IMR-90 (cell line): ENCODE measurements around the gene ATP8B4. TPM values are rescaled to one million over a fixed set of nuclear protein-coding genes. Genes with fewer than 3 reads are reported as not detected.

Source experiments
- ATAC-seq: fragments of 200-7000 bp; cut with Tn5 transposase; 2 replicates; pipeline ENCODE4 v1.9.1; 2020; ENCODE audit warnings: low read depth, mild to moderate bottlenecking, moderate library complexity
- BruUV-seq: library from RNA; stranded (reverse); fragments of 400-500 nt; replicated peaks from 2 replicates; lab custom pipeline; 2021; lab: Mats Ljungman, UMichigan
- CTCF ChIA-PET: fragments of 300-600 bp; formaldehyde crosslinking; extraction: SDS; loops from one replicate; lab custom pipeline; 2021; ENCODE audit warnings: antibody characterized with exemption; lab: Yijun Ruan, JAX
- POLR2A ChIA-PET: fragments of 300-600 bp; sonication (Branson Sonifier 250); formaldehyde crosslinking; loops from one replicate; lab custom pipeline; 2022; ENCODE audit warnings: antibody characterized with exemption; ENCODE audit not compliant: unreplicated experiment; lab: Charles Lee
- DNase-seq: peaks from one replicate; pipeline ENCODE4 v3.0.0; 2013
- H2AFZ ChIP-seq: replicated peaks from 2 replicates; pipeline ENCODE3; 2013; ENCODE audit warnings: low read length, mild to moderate bottlenecking; ENCODE audit not compliant: poor library complexity
- H2AK5ac ChIP-seq: 2 replicates; pipeline ENCODE4 v1.6.1; 2013; ENCODE audit warnings: low read depth, low read length, inconsistent platforms
- H2AK9ac ChIP-seq: replicated peaks from 2 replicates; pipeline ENCODE3; 2013; ENCODE audit warnings: mild to moderate bottlenecking, low read depth, low read length, moderate library complexity; ENCODE audit not compliant: poor library complexity
- H2BK120ac ChIP-seq: 2 replicates; pipeline ENCODE4 v1.6.1; 2013; ENCODE audit warnings: low read depth, low read length, inconsistent platforms
- H2BK15ac ChIP-seq: 3 replicates; pipeline ENCODE4 v1.6.1; 2013; ENCODE audit warnings: low read depth, low read length, inconsistent platforms
- H2BK20ac ChIP-seq: 2 replicates; pipeline ENCODE4 v1.6.1; 2013; ENCODE audit warnings: low read depth, mild to moderate bottlenecking, inconsistent platforms, low read length, moderate library complexity
- H2BK5ac ChIP-seq: 2 replicates; pipeline ENCODE4 v1.6.1; 2013; ENCODE audit warnings: mild to moderate bottlenecking, low read depth, low read length, inconsistent platforms; ENCODE audit not compliant: poor library complexity, severe bottlenecking
- H3K14ac ChIP-seq: replicated peaks from 2 replicates; pipeline ENCODE4 v1.6.1; 2013; ENCODE audit warnings: low read depth, low read length, inconsistent platforms
- H3K18ac ChIP-seq: 2 replicates; pipeline ENCODE4 v1.6.1; 2013; ENCODE audit warnings: low read depth, low read length, control low read depth
- H3K23ac ChIP-seq: 2 replicates; pipeline ENCODE4 v1.6.1; 2013; ENCODE audit warnings: low read depth, low read length, inconsistent platforms
- H3K27ac ChIP-seq: 2 replicates; pipeline ENCODE4 v1.5.1; 2013; ENCODE audit warnings: mild to moderate bottlenecking, control low read depth, low read length; ENCODE audit not compliant: insufficient read depth
- H3K27me3 ChIP-seq: 2 replicates; pipeline ENCODE4 v1.6.1; 2013; ENCODE audit warnings: low read length; ENCODE audit not compliant: control insufficient read depth, insufficient read depth
- H3K36me3 ChIP-seq: 2 replicates; pipeline ENCODE4 v1.6.1; 2013; ENCODE audit warnings: low read length, mixed read lengths; ENCODE audit not compliant: control insufficient read depth, insufficient read depth
- H3K4ac ChIP-seq: 2 replicates; pipeline ENCODE4 v1.6.1; 2013; ENCODE audit warnings: low read depth, low read length, inconsistent platforms
- H3K4me1 ChIP-seq: 2 replicates; pipeline ENCODE4 v1.6.1; 2013; ENCODE audit warnings: low read length, mixed read lengths; ENCODE audit not compliant: control insufficient read depth, insufficient read depth
- H3K4me2 ChIP-seq: 2 replicates; pipeline ENCODE4 v1.6.1; 2013; ENCODE audit warnings: low read depth, mild to moderate bottlenecking, control low read depth, low read length, moderate library complexity
- H3K4me3 ChIP-seq: 2 replicates; pipeline ENCODE4 v1.5.1; 2013; ENCODE audit warnings: low read depth, mild to moderate bottlenecking, control low read depth, low read length, moderate library complexity; ENCODE audit not compliant: insufficient read depth
- H3K56ac ChIP-seq: 2 replicates; pipeline ENCODE4 v1.6.1; 2013; ENCODE audit warnings: low read length, inconsistent platforms; ENCODE audit not compliant: insufficient read depth; ENCODE audit errors: extremely low read depth
- H3K79me1 ChIP-seq, 2 experiments: 2 replicates each; pipeline ENCODE4 v1.6.1; 2013; ENCODE audit warnings: low read length in 2 of 2, inconsistent platforms in 1 of 2, low read depth in 1 of 2
- H3K9ac ChIP-seq: 2 replicates; pipeline ENCODE4 v1.6.1; 2013; ENCODE audit warnings: low read depth, low read length, control low read depth
- H3K9me1 ChIP-seq: 2 replicates; pipeline ENCODE4 v1.6.1; 2013; ENCODE audit warnings: low read length, inconsistent platforms; ENCODE audit not compliant: insufficient read depth
- H3K9me3 ChIP-seq: 2 replicates; pipeline ENCODE4 v1.6.1; 2013; ENCODE audit warnings: low read length; ENCODE audit not compliant: control insufficient read depth, insufficient read depth
- H4K20me1 ChIP-seq: 2 replicates; pipeline ENCODE4 v1.6.1; 2013; ENCODE audit warnings: low read length, inconsistent platforms; ENCODE audit not compliant: insufficient read depth
- H4K5ac ChIP-seq: 2 replicates; pipeline ENCODE4 v1.6.1; 2013; ENCODE audit warnings: mild to moderate bottlenecking, low read depth, low read length, control low read depth
- H4K8ac ChIP-seq, 2 experiments: 2 replicates each; pipeline ENCODE4 v1.6.1; 2013; ENCODE audit warnings: low read depth in 2 of 2, low read length in 2 of 2, control low read depth in 1 of 2, inconsistent platforms in 1 of 2
- H4K91ac ChIP-seq: 2 replicates; pipeline ENCODE4 v1.6.1; 2013; ENCODE audit warnings: low read depth, low read length, inconsistent platforms; ENCODE audit not compliant: insufficient read depth
- FOS ChIP-seq: fragments of 150-350 bp; IDR thresholded peaks from 2 replicates; pipeline ENCODE4 v1.6.1; 2016; ENCODE audit warnings: low read depth, low read length
- POLR2A ChIP-seq: IDR thresholded peaks from 2 replicates; pipeline ENCODE4 v1.6.1; 2012; ENCODE audit warnings: mild to moderate bottlenecking, low read depth, low read length
- dilution Hi-C: fragments of 300-500 bp; cut with HindIII; formaldehyde crosslinking; loops from one replicate; pipeline ENCODE4 v1.14.3; 2018; ENCODE audit warnings: low sequenced_read_pairs; ENCODE audit not compliant: unreplicated experiment
- in situ Hi-C: fragments of 300-500 bp; cut with MboI; formaldehyde crosslinking; loops from 3 replicates; pipeline ENCODE4 v1.14.3; 2019; ENCODE audit warnings: low sequenced_read_pairs, inconsistent platforms, mixed read lengths
- intact Hi-C: fragments of 100-400 bp; cut with micrococcal nuclease; formaldehyde crosslinking; loops from 2 replicates; pipeline ENCODE4 v1.10.0; 2022
- polyA plus RNA-seq, 3 experiments: library from polyadenylated mRNA; depleted of rRNA; stranded (reverse); fragments of >200 nt; gene quantifications; 2 replicates each; pipeline ENCODE4 v1.2.3, GENCODE V29; 2012; ENCODE audit warnings: low replicate concordance in 1 of 3
- total RNA-seq: library from RNA; depleted of rRNA; stranded (reverse); fragments of >200 nt; gene quantifications from 2 replicates; pipeline ENCODE4 v1.2.3, GENCODE V29; 2012

ATP8B4 gene
- total and polyA plus RNA-seq, 2 of the 4 experiments (the other 2 are of a cell fraction) = 0.12 to 0.54 TPM

DNA sequence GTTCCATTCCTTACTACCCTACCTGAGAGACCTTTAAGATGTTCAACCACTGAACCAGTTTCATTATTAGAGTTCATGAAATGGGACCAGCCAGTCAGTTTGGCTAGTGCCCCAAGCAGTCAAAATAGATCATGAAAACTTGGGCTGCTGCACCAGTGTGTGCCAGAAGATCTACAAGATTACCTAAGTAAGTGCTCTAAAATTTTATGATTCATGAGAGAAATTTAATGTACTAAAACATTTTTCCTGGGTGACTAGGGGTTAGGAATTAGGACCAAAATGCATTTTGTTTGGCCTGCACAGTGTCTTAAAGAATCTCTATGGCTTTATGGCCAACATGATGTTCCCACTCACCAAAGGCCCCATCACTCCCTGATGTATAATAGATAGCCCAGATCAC, 214.7 kb downstream of the ATP8B4 start:
- TF ChIP-seq FOS (no peak), POLR2A (no peak)

More for the DNA sequence above, 214.7 kb downstream of the ATP8B4 start:
- ChIA-PET POLR2A (no interaction called here), CTCF (interaction anchor here (0.6 to 4.0 kb wide), 3 partner anchors 99 to 1399 kb away, joined by 3 to 14 read pairs (median 6); no protein-coding TSS in a partner anchor)
- peak overlapping the region; percentile 72; the same call in 1 of the 2 replicates for H3K4ac ChIP-seq
- peak overlapping the region; percentile 83 for H4K5ac ChIP-seq
- in situ Hi-C loops (loop anchor here (25.0 kb wide), 1 partner anchor 667 kb away; no protein-coding TSS in a partner anchor), intact Hi-C loops (loop anchor here (5.0 kb wide), 2 partner anchors 233 to 747 kb away; partner anchors contain the start of gene COPS2), dilution Hi-C loops (no loop called here)
- DNase-seq (no peak), ATAC-seq (no peak)
- peak overlapping the region; percentile 69; the same call in 1 of the 2 replicates for H2BK120ac ChIP-seq
- H3K4me2 ChIP-seq = no peak overlapping the region
- 0 out of 2 replicates have a peak overlapping the region, but pooled peaks have one; percentile 2 for H3K14ac ChIP-seq
- peaks cover 21% of the 10 kb centered on the region for H3K4me1 ChIP-seq
- H2BK15ac ChIP-seq = peak overlapping the region; percentile 83; the same call in 1 of the 3 replicates
- peak overlapping the region; percentile 6 to 59; a peak in 2 of 4 replicates for H4K8ac ChIP-seq
- H3K4me3 ChIP-seq = no peak overlapping the region
- peak overlapping the region; percentile 85; the same call in 1 of the 2 replicates for H4K91ac ChIP-seq
- H3K27me3 ChIP-seq = no peaks in the 10 kb centered on the region
- H3K18ac ChIP-seq = peak overlapping the region; percentile 97
- no peaks in the 10 kb centered on the region for H4K20me1 ChIP-seq
- peaks cover 1% of the 10 kb centered on the region; the same call in 1 of the 2 replicates for H3K9me3 ChIP-seq
- 0 out of 2 replicates have a peak overlapping the region, but pooled peaks have one; percentile 19 for H3K23ac ChIP-seq
- peaks cover 5% of the 10 kb centered on the region for H3K9me1 ChIP-seq
- 0 out of 2 replicates have a peak overlapping the region, but pooled peaks have one; percentile 69 for H2AK5ac ChIP-seq
- H3K79me1 ChIP-seq = no peaks in the 10 kb centered on the region
- H2BK5ac ChIP-seq = peak overlapping the region; percentile 0
- no TSS peak for BruUV-seq
- H3K56ac ChIP-seq = no peak overlapping the region
- H3K27ac ChIP-seq = peak overlapping the region; percentile 98; the same call in 1 of the 2 replicates
- no peak overlapping the region for H2AFZ ChIP-seq
- no peaks in the 10 kb centered on the region for H3K36me3 ChIP-seq
- no peak overlapping the region for H2AK9ac ChIP-seq
- H2BK20ac ChIP-seq = peak overlapping the region; percentile 77
- H3K9ac ChIP-seq = no peak overlapping the region
